Measurements from ENCODE around the gene TM4SF1. TPM values are rescaled to one million over a fixed set of nuclear protein-coding genes. Genes with fewer than 3 reads are reported as not detected.

The TM4SF1 gene
- total and polyA plus RNA-seq, 9 of the 15 experiments (the other 6 are each of a cell fraction or from before 2014, with no cell fraction given): 0.06 to 0.44 (median 0.08) TPM; not detected in 4

DNA sequence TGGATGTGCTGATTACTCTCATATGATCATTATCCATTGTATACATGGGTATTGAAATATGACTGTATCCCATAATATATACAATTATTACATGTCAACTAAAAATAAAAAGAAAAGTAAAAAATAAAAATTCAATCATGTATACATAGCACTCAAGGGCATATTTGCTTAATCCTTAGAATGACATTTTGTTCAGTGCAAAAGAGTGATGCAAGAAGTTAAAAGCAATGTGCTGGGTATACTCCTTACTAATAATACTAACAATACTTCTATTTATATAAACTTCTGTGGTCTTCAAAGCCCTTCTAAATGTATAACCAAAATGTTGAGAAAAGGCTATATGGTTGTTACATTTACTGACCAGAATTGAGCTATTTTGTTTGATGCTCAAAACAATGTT, 23.2 kb upstream of the TM4SF1 start (continued):
- TF ChIP-seq ZBTB34 (CRISPR knock-in tag; IDR thresholded peaks at IDR 0.05): no peak
- TF ChIP-seq ADNP (tag; IDR thresholded peaks at IDR 0.05): no peak
- no peak for TF ChIP-seq ZNF133 (CRISPR knock-in tag; IDR thresholded peaks at IDR 0.05)
- no peak for TF ChIP-seq MCM5 (IDR thresholded peaks at IDR 0.05; ENCODE audit: low read depth)

- no TSS peak for BruUV-seq (replicated peaks)
- H3K4me1 ChIP-seq (replicated peaks in 1 of 2; ENCODE audit: control insufficient read depth in 2 of 2, insufficient read depth in 2 of 2, low read length in 2 of 2): no peaks in the 10 kb centered on the region
- intact Hi-C loops (cut with micrococcal nuclease): no loop called here
- CTCF ChIA-PET (ENCODE audit: low intra/inter-chr PET ratio): no interaction called here
- POLR2A ChIA-PET: no interaction called here
- no peak overlapping the region for H3K4me2 ChIP-seq (ENCODE audit: insufficient read depth, low read length)
- TF ChIP-seq ZNF133 (CRISPR knock-in tag; IDR thresholded peaks at IDR 0.05): no peak
- DNase-seq (ENCODE audit: extremely low read depth in 1 of 4, low spot score in 3 of 4): no peak
- no peak for ATAC-seq
- no peak for FAIRE-seq
- no peaks in the 10 kb centered on the region for H3K36me3 ChIP-seq (ENCODE audit: control insufficient read depth, insufficient read depth, low read length)
- H2AFZ ChIP-seq (ENCODE audit: low read depth, low read length): no peak overlapping the region
- no peak overlapping the region for H3K4me3 ChIP-seq
- in situ Hi-C loops (cut with MboI): no loop called here
- no peaks in the 10 kb centered on the region for H4K20me1 ChIP-seq (replicated peaks; ENCODE audit: control insufficient read depth, insufficient read depth, low read length)
- no peaks in the 10 kb centered on the region for H3K9me3 ChIP-seq (replicated peaks; ENCODE audit: control insufficient read depth, insufficient read depth, low read depth, low read length)
- WGBS (ENCODE audit: insufficient coverage, low coverage, missing lambda C conversion rate): 0% methylated on average over 1 of the region's 1 CpG
- no peaks in the 10 kb centered on the region for H3K9me1 ChIP-seq (ENCODE audit: control insufficient read depth, insufficient read depth, low read length)
- no peak overlapping the region for H3K27ac ChIP-seq (ENCODE audit: extremely low read depth, low read depth, low read length)
- no peak overlapping the region for H3K9ac ChIP-seq (ENCODE audit: insufficient read depth in 1 of 2, low read depth in 2 of 2, low read length in 2 of 2)
- no peaks in the 10 kb centered on the region for H3K27me3 ChIP-seq (ENCODE audit: control insufficient read depth in 2 of 2, insufficient read depth in 2 of 2, low read length in 2 of 2)
- no peaks in the 10 kb centered on the region for H3K79me2 ChIP-seq (ENCODE audit: control insufficient read depth, insufficient read depth, low read length)
Measured at GRCh38 chr3:149398296-149398695, 20.8 kb upstream of the TM4SF1 start.
